CD14-positive monocyte (primary cell): ENCODE measurements around the gene SETD1A. TPM values are rescaled to one million over a fixed set of nuclear protein-coding genes. Genes with fewer than 3 reads are reported as not detected.

Source experiments
- DNase-seq, 3 donors: peaks; one replicate each; pipeline ENCODE4 v3.0.0-alpha.2; 2011 to 2022
- H2AFZ ChIP-seq: 2 replicates; pipeline ENCODE4 v1.6.0; 2012; ENCODE audit warnings: mild to moderate bottlenecking, low read depth, low read length, inconsistent platforms; ENCODE audit not compliant: insufficient read depth, poor library complexity, severe bottlenecking
- H3K27ac ChIP-seq, 2 donors: 1 replicate in 1 of 2; 2 replicates in 1 of 2; pipeline ENCODE4 v1.5.1; 2012 to 2013; ENCODE audit warnings: low read length in 2 of 2, control low read depth in 1 of 2, inconsistent platforms in 1 of 2, low read depth in 1 of 2, mild to moderate bottlenecking in 1 of 2
- H3K27me3 ChIP-seq, 2 donors: one replicate each; pipeline versions ENCODE4 v1.6.0 to v1.6.1; 2011 to 2013; ENCODE audit warnings: low read length in 2 of 2; ENCODE audit not compliant: control insufficient read depth in 2 of 2, insufficient read depth in 2 of 2
- H3K36me3 ChIP-seq, 2 donors: replicated peaks in 1 of 2; 1 replicate in 1 of 2; 2 replicates in 1 of 2; pipeline versions ENCODE4 v1.5.1 to v1.6.1; 2012 to 2013; ENCODE audit warnings: low read length in 2 of 2, control low read depth in 1 of 2, inconsistent platforms in 1 of 2, mild to moderate bottlenecking in 1 of 2; ENCODE audit not compliant: insufficient read depth in 2 of 2, control insufficient read depth in 1 of 2
- H3K4me1 ChIP-seq, 2 donors: 1 replicate in 1 of 2; 2 replicates in 1 of 2; pipeline versions ENCODE4 v1.5.1 to v1.6.1; 2012 to 2013; ENCODE audit warnings: low read length in 2 of 2, control low read depth in 1 of 2, inconsistent platforms in 1 of 2, mild to moderate bottlenecking in 1 of 2, moderate library complexity in 1 of 2; ENCODE audit not compliant: insufficient read depth in 2 of 2, control insufficient read depth in 1 of 2
- H3K4me2 ChIP-seq: replicated peaks from 2 replicates; pipeline ENCODE3; 2012; ENCODE audit warnings: low read length, moderate library complexity, mild to moderate bottlenecking; ENCODE audit not compliant: poor library complexity, severe bottlenecking; ENCODE audit errors: extremely low read depth
- H3K4me3 ChIP-seq, 3 experiments: fragments of 200-600 bp in 1 of 3; sonication (generic) in 1 of 3; replicated peaks in 1 of 3; 1 replicate in 2 of 3; 2 replicates in 1 of 3; pipeline ENCODE4 v1.5.1; 2011 to 2013; ENCODE audit warnings: low read length in 3 of 3, mild to moderate bottlenecking in 3 of 3, control low read depth in 2 of 3, low read depth in 2 of 3, inconsistent platforms in 1 of 3, moderate library complexity in 1 of 3
- H3K79me2 ChIP-seq: 2 replicates; pipeline ENCODE4 v1.6.0; 2012; ENCODE audit warnings: mild to moderate bottlenecking, control low read depth, inconsistent platforms, low read length, moderate library complexity; ENCODE audit not compliant: insufficient read depth
- H3K9ac ChIP-seq: 2 replicates; pipeline ENCODE4 v1.6.0; 2017; ENCODE audit warnings: low read length, mild to moderate bottlenecking; ENCODE audit not compliant: insufficient read depth, poor library complexity, severe bottlenecking
- H3K9me3 ChIP-seq, 2 donors: replicated peaks in 1 of 2; 1 replicate in 1 of 2; 2 replicates in 1 of 2; pipeline versions ENCODE4 v1.5.1 to v1.6.1; 2012 to 2013; ENCODE audit warnings: low read length in 2 of 2, control low read depth in 1 of 2; ENCODE audit not compliant: control insufficient read depth in 1 of 2, insufficient read depth in 1 of 2
- H4K20me1 ChIP-seq: 2 replicates; pipeline ENCODE4 v1.6.0; 2012; ENCODE audit warnings: mild to moderate bottlenecking, low read length, control low read depth, moderate library complexity; ENCODE audit not compliant: insufficient read depth
- H3K27ac Mint-ChIP-seq, 7 donors: one replicate each; pipeline ENCODE4 v1.8.0; 2020; ENCODE audit warnings: mild to moderate bottlenecking in 7 of 7, mixed read lengths in 7 of 7, moderate library complexity in 6 of 7, inconsistent platforms in 2 of 7
- H3K27me3 Mint-ChIP-seq, 3 donors: one replicate each; pipeline ENCODE4 v1.8.0; 2021 to 2022; ENCODE audit warnings: low read depth in 3 of 3, mild to moderate bottlenecking in 3 of 3, mixed read lengths in 3 of 3, moderate library complexity in 3 of 3, inconsistent platforms in 1 of 3
- H3K36me3 Mint-ChIP-seq, 2 donors: one replicate each; pipeline ENCODE4 v1.8.0; 2020; ENCODE audit warnings: mixed read lengths in 2 of 2, inconsistent platforms in 1 of 2, mild to moderate bottlenecking in 1 of 2
- H3K4me1 Mint-ChIP-seq: one replicate; pipeline ENCODE4 v1.8.0; 2020; ENCODE audit warnings: mild to moderate bottlenecking, mixed read lengths
- H3K4me3 Mint-ChIP-seq, 2 donors: one replicate each; pipeline ENCODE4 v1.8.0; 2020; ENCODE audit warnings: mild to moderate bottlenecking in 2 of 2, mixed read lengths in 2 of 2, moderate library complexity in 1 of 2
- H3K9me3 Mint-ChIP-seq, 7 donors: one replicate each; pipeline ENCODE4 v1.8.0; 2020 to 2022; ENCODE audit warnings: mixed read lengths in 7 of 7, mild to moderate bottlenecking in 6 of 7, moderate library complexity in 6 of 7, inconsistent platforms in 2 of 7
- CTCF ChIP-seq: fragments of 200-600 bp; IDR thresholded peaks from one replicate; pipeline ENCODE4 v1.8.0; 2022; ENCODE audit warnings: antibody characterized with exemption, mild to moderate bottlenecking
- WGBS: methylation state at CpG from one replicate; pipeline ENCODE4 v1.1.5; 2013; ENCODE audit warnings: missing lambda C conversion rate; ENCODE audit not compliant: insufficient coverage; 5-methylcytosine and 5-hydroxymethylcytosine counted together
- intact Hi-C, 2 donors: fragments of 100-400 bp; cut with micrococcal nuclease; formaldehyde crosslinking; loops; one replicate each; pipeline versions ENCODE4 v1.15.0 to v1.15.1; 2023
- polyA plus RNA-seq, 3 donors: library from polyadenylated mRNA; depleted of rRNA in 1 of 3; unstranded in 2 of 3; stranded (reverse) in 1 of 3; fragments of 300-500 nt in 2 of 3; fragments of >200 nt in 1 of 3; fragmentation: Illumina TruSeq in 2 of 3; gene quantifications; 1 replicate in 2 of 3; 2 replicates in 1 of 3; pipeline ENCODE4 v1.2.3, GENCODE V29; 2012 to 2021

SETD1A gene
- polyA plus RNA-seq, 3 donors: 0.16 to 6.6 (median 1.3) TPM

DNA sequence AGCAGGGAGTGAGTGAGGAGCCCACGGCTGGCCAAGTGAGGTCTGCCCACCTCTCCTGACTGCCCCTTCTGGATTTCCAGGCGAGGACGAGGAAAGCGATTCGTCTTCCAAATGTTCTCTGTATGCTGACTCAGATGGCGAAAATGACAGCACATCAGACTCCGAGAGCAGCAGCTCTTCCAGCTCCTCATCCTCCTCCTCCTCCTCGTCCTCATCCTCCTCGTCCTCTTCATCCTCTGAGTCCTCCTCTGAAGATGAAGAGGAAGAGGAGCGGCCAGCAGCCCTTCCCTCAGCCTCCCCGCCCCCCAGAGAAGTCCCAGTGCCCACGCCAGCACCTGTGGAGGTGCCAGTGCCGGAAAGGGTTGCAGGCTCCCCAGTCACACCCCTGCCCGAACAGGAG is 13.7 kb downstream of the SETD1A start:
- no peak for TF ChIP-seq CTCF
- intact Hi-C loops: no loop called here
- peaks cover 0 to 3% (median 2%) of the 10 kb centered on the region in 3 donors for H3K27me3 Mint-ChIP-seq
- Histone ChIP-seq H3K4me3 (no peak overlapping the region), H3K4me1 (no peaks in the 10 kb centered on the region), H3K36me3 (peaks cover 75 to 82% of the 10 kb centered on the region in 2 donors), H3K9ac (no peak overlapping the region), H3K4me2 (no peak overlapping the region), H3K9me3 (no peaks in the 10 kb centered on the region), H3K79me2 (no peaks in the 10 kb centered on the region), H4K20me1 (peaks cover 1% of the 10 kb centered on the region), H3K27me3 (no peaks in the 10 kb centered on the region), H3K27ac (peak overlapping the region in 1 of 2 donors; percentile 8), H2AFZ (no peak overlapping the region)
- H3K36me3 Mint-ChIP-seq: peaks cover 80 to 95% of the 10 kb centered on the region in 2 donors
- H3K4me1 Mint-ChIP-seq: no peaks in the 10 kb centered on the region
- no peak overlapping the region for H3K4me3 Mint-ChIP-seq
- no peak for DNase-seq
- H3K9me3 Mint-ChIP-seq: peaks cover 0 to 2% (median 0%) of the 10 kb centered on the region in 7 donors
- WGBS: 96% methylated on average over 9 of the region's 14 CpGs
- H3K27ac Mint-ChIP-seq: peak overlapping the region in 1 of 7 donors; percentile 43

GRCh38 chr16:30972872-30973271 is 15.3 kb downstream of the SETD1A start:
- Histone ChIP-seq H3K79me2 (no peaks in the 10 kb centered on the region), H3K36me3 (peaks cover 74 to 85% of the 10 kb centered on the region in 2 donors), H3K27me3 (no peaks in the 10 kb centered on the region), H3K27ac (no peak overlapping the region), H4K20me1 (no peaks in the 10 kb centered on the region), H3K9ac (no peak overlapping the region), H3K9me3 (no peaks in the 10 kb centered on the region), H3K4me3 (no peak overlapping the region), H3K4me2 (no peak overlapping the region), H2AFZ (no peak overlapping the region), H3K4me1 (no peaks in the 10 kb centered on the region)
- DNase-seq: no peak
- H3K27me3 Mint-ChIP-seq: peaks cover 0 to 3% (median 2%) of the 10 kb centered on the region in 3 donors
- no peak for TF ChIP-seq CTCF
- H3K4me3 Mint-ChIP-seq: no peak overlapping the region
- intact Hi-C loops: no loop called here
- H3K9me3 Mint-ChIP-seq: peaks cover 0 to 2% (median 0%) of the 10 kb centered on the region in 7 donors
- no peaks in the 10 kb centered on the region for H3K4me1 Mint-ChIP-seq
- peak overlapping the region in 1 of 7 donors; percentile 39 for H3K27ac Mint-ChIP-seq
- peaks cover 80 to 95% of the 10 kb centered on the region in 2 donors for H3K36me3 Mint-ChIP-seq
- WGBS: 92% methylated on average over 7 of the region's 7 CpGs
